IPS-18c (cell line): ENCODE results near the gene MDFI.

Experiments
- H3K4me3 ChIP-seq: 2 replicates; pipeline ENCODE4 v1.7.0; 2013; ENCODE audit warnings: low read depth, mild to moderate bottlenecking, low read length, moderate library complexity; ENCODE audit not compliant: insufficient read depth
- H3K9me3 ChIP-seq: one replicate; pipeline ENCODE4 v1.6.1; 2013; ENCODE audit warnings: mild to moderate bottlenecking, low read length, moderate library complexity; ENCODE audit not compliant: control insufficient read depth, insufficient read depth

MDFI gene

GRCh38 chr6:41700463-41701347 lies 62.4 kb downstream of the MDFI start:
- peaks cover 2% of the 10 kb centered on the region for H3K9me3 ChIP-seq
- H3K4me3 ChIP-seq: no peak overlapping the region

- Histone ChIP-seq H3K9me3 (peaks cover under 1% of the 10 kb centered on the region), H3K4me3 (no peak overlapping the region)
Observed at GRCh38 chr6:41702089-41702745, 63.9 kb downstream of the MDFI start.

GRCh38 chr6:41702771-41703494 lies 64.7 kb downstream of the MDFI start:
- H3K9me3 ChIP-seq: no peaks in the 10 kb centered on the region

More at GRCh38 chr6:41702771-41703494, 64.7 kb downstream of the MDFI start:
- no peak overlapping the region for H3K4me3 ChIP-seq
